CD4-positive, CD25-positive, alpha-beta regulatory T cell (primary cell): ENCODE data around the gene PATJ. TPM values are rescaled to one million over a fixed set of nuclear protein-coding genes. Genes with fewer than 3 reads are reported as not detected.
"Not testable (repeated sequence)": the region's sequence is repeated elsewhere in the genome, so short reads cannot be mapped to it uniquely, and the experiment has no call there.

Source experiments
- ATAC-seq, 2 donors: fragments of 150-1000 bp; cut with Tn5 transposase; one replicate each; pipeline ENCODE4 v1.10.0; 2021; ENCODE audit warnings: low read depth in 2 of 2, moderate number of reproducible peaks in 2 of 2, moderate library complexity in 1 of 2
- DNase-seq, 3 donors: peaks; one replicate each; pipeline versions ENCODE4 v3.0.0 to v3.0.0-alpha.2; 2012 to 2022; ENCODE audit warnings: mixed read lengths in 1 of 3
- H3K27ac ChIP-seq: one replicate; pipeline ENCODE4 v1.7.0; 2013; ENCODE audit warnings: mild to moderate bottlenecking, low read length; ENCODE audit not compliant: insufficient read depth, poor library complexity, severe bottlenecking
- H3K27me3 ChIP-seq: one replicate; pipeline ENCODE4 v1.7.0; 2013; ENCODE audit warnings: low read length; ENCODE audit not compliant: control insufficient read depth, insufficient read depth
- H3K36me3 ChIP-seq: one replicate; pipeline ENCODE4 v1.7.0; 2013; ENCODE audit warnings: mild to moderate bottlenecking, low read length, moderate library complexity; ENCODE audit not compliant: control insufficient read depth, insufficient read depth
- H3K4me1 ChIP-seq: 2 replicates; pipeline ENCODE4 v1.7.0; 2013; ENCODE audit warnings: mild to moderate bottlenecking, low read length; ENCODE audit not compliant: insufficient read depth, control insufficient read depth, poor library complexity, severe bottlenecking
- H3K4me3 ChIP-seq: one replicate; pipeline ENCODE4 v1.7.0; 2013; ENCODE audit warnings: low read depth, mild to moderate bottlenecking, low read length, moderate library complexity
- H3K9me3 ChIP-seq, 2 experiments: 1 replicate in 1 of 2; 2 replicates in 1 of 2; pipeline ENCODE4 v1.7.0; 2013; ENCODE audit warnings: low read length in 2 of 2, mild to moderate bottlenecking in 1 of 2, moderate library complexity in 1 of 2; ENCODE audit not compliant: control insufficient read depth in 2 of 2
- H3K27ac Mint-ChIP-seq, 3 donors: one replicate each; pipeline ENCODE4 v1.8.0; 2020 to 2022; ENCODE audit warnings: mild to moderate bottlenecking in 3 of 3, mixed read lengths in 3 of 3, moderate library complexity in 2 of 3
- H3K27me3 Mint-ChIP-seq: one replicate; pipeline ENCODE4 v1.8.0; 2022; ENCODE audit warnings: mild to moderate bottlenecking, mixed read lengths
- H3K36me3 Mint-ChIP-seq: one replicate; pipeline ENCODE4 v1.8.0; 2020; ENCODE audit warnings: mixed read lengths
- H3K4me1 Mint-ChIP-seq, 4 donors: one replicate each; pipeline ENCODE4 v1.8.0; 2020 to 2022; ENCODE audit warnings: mixed read lengths in 4 of 4, mild to moderate bottlenecking in 1 of 4
- H3K4me3 Mint-ChIP-seq, 4 donors: one replicate each; pipeline ENCODE4 v1.8.0; 2020 to 2022; ENCODE audit warnings: mild to moderate bottlenecking in 4 of 4, mixed read lengths in 4 of 4, moderate library complexity in 3 of 4
- H3K9me3 Mint-ChIP-seq, 7 donors: one replicate each; pipeline ENCODE4 v1.8.0; 2020 to 2022; ENCODE audit warnings: mixed read lengths in 7 of 7, mild to moderate bottlenecking in 3 of 7, moderate library complexity in 2 of 7
- polyA plus RNA-seq, 4 donors: library from polyadenylated mRNA; unstranded; fragments of 300-500 nt; fragmentation: Illumina TruSeq; gene quantifications; one replicate each; pipeline ENCODE4 v1.2.3, GENCODE V29; 2021
- total RNA-seq: library from RNA; stranded (reverse); gene quantifications from one replicate; pipeline ENCODE4 v1.2.3, GENCODE V29; 2022

The PATJ gene
- total and polyA plus RNA-seq, 5 donors from 2014 or later = 8.6 to 49.2 (median 15.9) TPM

GRCh38 chr1:61782771-61783170 is 40.5 kb downstream of the PATJ start:
- peaks cover 22% of the 10 kb centered on the region for H3K36me3 Mint-ChIP-seq
- DNase-seq (peak; percentile 34 to 91 (median 86)), ATAC-seq (peak; percentile 97 to 98)
- H3K4me3 Mint-ChIP-seq = peak overlapping the region; percentile 8 to 79 (median 76)
- H3K27ac ChIP-seq = peak overlapping the region; percentile 35
- H3K36me3 ChIP-seq = peaks cover 7% of the 10 kb centered on the region
- H3K9me3 ChIP-seq = no peaks in the 10 kb centered on the region
- no peaks in the 10 kb centered on the region for H3K9me3 Mint-ChIP-seq
- H3K4me1 Mint-ChIP-seq = peaks cover 24 to 63% (median 47%) of the 10 kb centered on the region in 4 donors
- peak overlapping the region; percentile 83 for H3K4me3 ChIP-seq
- H3K27me3 ChIP-seq = no peaks in the 10 kb centered on the region
- no peaks in the 10 kb centered on the region for H3K27me3 Mint-ChIP-seq
- peaks cover 37% of the 10 kb centered on the region for H3K4me1 ChIP-seq
- H3K27ac Mint-ChIP-seq = peak overlapping the region in 2 of 3 donors; percentile 8 to 83

GRCh38 chr1:61784726-61785125 is 42.4 kb downstream of the PATJ start:
- DNase-seq = no peak

DNA sequence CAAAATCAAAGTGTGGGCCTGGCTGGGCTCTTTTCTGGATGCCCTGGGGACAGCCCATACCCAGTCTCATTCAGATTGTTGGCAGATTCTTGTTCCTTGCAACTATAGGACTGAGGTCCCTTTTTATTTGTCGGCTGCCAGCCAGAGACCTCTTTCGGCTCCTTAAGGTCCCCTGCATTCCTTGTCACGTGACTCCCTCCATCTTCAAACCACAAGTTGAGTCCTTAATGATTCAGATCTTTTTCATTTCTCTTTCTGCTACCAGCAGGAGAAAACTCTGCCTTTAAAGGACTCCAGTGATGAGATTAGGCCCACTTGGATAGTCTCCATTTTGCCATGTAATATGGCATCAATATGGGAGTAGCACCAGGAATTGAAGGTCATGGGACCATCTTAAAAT is 48.6 kb downstream of the PATJ start:
- ATAC-seq (no peak), DNase-seq (no peak)
- Mint-ChIP-seq H3K4me1 (peaks cover 4 to 15% (median 12%) of the 10 kb centered on the region in 4 donors), H3K27ac (no peak overlapping the region), H3K9me3 (no peaks in the 10 kb centered on the region), H3K4me3 (no peak overlapping the region), H3K36me3 (peaks cover 25% of the 10 kb centered on the region), H3K27me3 (no peaks in the 10 kb centered on the region)
- Histone ChIP-seq H3K36me3 (peaks cover 7% of the 10 kb centered on the region), H3K9me3 (no peaks in the 10 kb centered on the region), H3K27me3 (no peaks in the 10 kb centered on the region), H3K4me1 (no peaks in the 10 kb centered on the region), H3K27ac (no peak overlapping the region), H3K4me3 (no peak overlapping the region)

More at GRCh38 chr1:61784726-61785125, 42.4 kb downstream of the PATJ start:
- peaks cover 37% of the 10 kb centered on the region for H3K4me1 ChIP-seq
- no peaks in the 10 kb centered on the region for H3K27me3 Mint-ChIP-seq
- H3K27me3 ChIP-seq = no peaks in the 10 kb centered on the region
- peak overlapping the region in 1 of 3 donors; percentile 2 for H3K27ac Mint-ChIP-seq
- no peaks in the 10 kb centered on the region for H3K9me3 ChIP-seq
- H3K27ac ChIP-seq = no peak overlapping the region
- H3K36me3 Mint-ChIP-seq = peaks cover 17% of the 10 kb centered on the region
- H3K36me3 ChIP-seq = peaks cover 5% of the 10 kb centered on the region
- ATAC-seq = no peak
- H3K4me3 ChIP-seq = no peak overlapping the region
- no peaks in the 10 kb centered on the region for H3K9me3 Mint-ChIP-seq
- peaks cover 20 to 58% (median 41%) of the 10 kb centered on the region in 4 donors for H3K4me1 Mint-ChIP-seq
- H3K4me3 Mint-ChIP-seq = no peak overlapping the region

DNA sequence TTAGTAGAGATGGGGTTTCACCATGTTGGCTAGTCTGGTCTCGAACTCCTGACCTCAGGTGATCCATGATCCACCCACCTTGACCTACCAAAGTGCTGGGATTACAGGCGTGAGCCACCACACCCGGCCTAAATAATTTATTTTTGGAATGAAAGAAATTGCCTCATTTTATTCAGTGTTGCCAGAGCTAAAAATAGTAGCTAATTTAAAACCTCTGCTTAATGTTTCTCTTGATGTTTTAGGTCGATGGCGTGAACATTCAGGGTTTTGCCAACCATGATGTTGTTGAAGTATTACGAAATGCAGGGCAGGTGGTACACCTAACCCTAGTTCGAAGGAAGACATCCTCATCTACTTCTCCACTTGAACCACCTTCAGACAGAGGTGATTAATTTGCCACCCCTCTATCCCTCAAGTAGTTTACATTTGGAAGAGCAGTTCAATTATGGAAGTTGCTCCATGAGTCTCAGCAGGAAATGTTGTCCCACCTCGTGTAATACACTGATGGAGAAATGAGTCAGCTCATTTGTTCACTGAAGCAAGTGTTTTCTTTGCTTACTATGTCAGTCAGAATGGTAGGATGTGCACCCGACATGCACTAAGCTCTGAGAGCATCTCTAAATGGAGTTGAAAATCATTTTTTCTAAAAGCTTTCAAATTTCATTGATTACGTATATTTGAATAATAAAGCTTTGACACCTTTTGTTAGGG is 54.9 kb downstream of the PATJ start:
- Histone ChIP-seq H3K27ac (no peak overlapping the region), H3K4me3 (no peak overlapping the region), H3K4me1 (no peaks in the 10 kb centered on the region), H3K9me3 (no peaks in the 10 kb centered on the region), H3K36me3 (peaks cover 17% of the 10 kb centered on the region), H3K27me3 (no peaks in the 10 kb centered on the region)
- Mint-ChIP-seq H3K27ac (no peak overlapping the region), H3K4me3 (no peak overlapping the region), H3K4me1 (peaks cover 4 to 12% (median 8%) of the 10 kb centered on the region in 4 donors), H3K27me3 (no peaks in the 10 kb centered on the region), H3K9me3 (peaks cover 0 to 1% (median 0%) of the 10 kb centered on the region in 7 donors), H3K36me3 (peaks cover 48% of the 10 kb centered on the region)
- no peak for ATAC-seq
- no peak for DNase-seq

GRCh38 chr1:61801047-61801446 is 58.8 kb downstream of the PATJ start:
- H3K9me3 ChIP-seq, DNase-seq, H3K9me3 Mint-ChIP-seq, H3K4me3 ChIP-seq, H3K27ac ChIP-seq, H3K27me3 ChIP-seq, H3K4me3 Mint-ChIP-seq, H3K27me3 Mint-ChIP-seq, ATAC-seq, H3K4me1 ChIP-seq: not testable (repeated sequence)
- Mint-ChIP-seq H3K27ac (peak overlapping the region in 2 of 3 donors; percentile 7 to 78), H3K36me3 (peaks cover 53% of the 10 kb centered on the region), H3K4me1 (peaks cover 0 to 10% (median 8%) of the 10 kb centered on the region in 4 donors)
- peaks cover 30% of the 10 kb centered on the region for H3K36me3 ChIP-seq

GRCh38 chr1:61807606-61808140 is 65.4 kb downstream of the PATJ start:
- Histone ChIP-seq H3K36me3 (peaks cover 19% of the 10 kb centered on the region), H3K27ac (no peak overlapping the region), H3K27me3 (no peaks in the 10 kb centered on the region), H3K4me1 (no peaks in the 10 kb centered on the region), H3K9me3 (no peaks in the 10 kb centered on the region), H3K4me3 (no peak overlapping the region)
- Mint-ChIP-seq H3K4me1 (peaks cover 0 to 2% (median 0%) of the 10 kb centered on the region in 4 donors), H3K4me3 (no peak overlapping the region), H3K27ac (no peak overlapping the region), H3K27me3 (no peaks in the 10 kb centered on the region), H3K36me3 (peaks cover 26% of the 10 kb centered on the region), H3K9me3 (no peaks in the 10 kb centered on the region)
- ATAC-seq (no peak), DNase-seq (no peak)

GRCh38 chr1:61808321-61808720 is 66.0 kb downstream of the PATJ start:
- peaks cover 0 to 2% (median 0%) of the 10 kb centered on the region in 4 donors for H3K4me1 Mint-ChIP-seq
- no peaks in the 10 kb centered on the region for H3K27me3 ChIP-seq
- H3K36me3 Mint-ChIP-seq = peaks cover 27% of the 10 kb centered on the region
- no peak overlapping the region for H3K4me3 ChIP-seq
- no peak overlapping the region for H3K4me3 Mint-ChIP-seq
- H3K27me3 Mint-ChIP-seq = no peaks in the 10 kb centered on the region
- H3K4me1 ChIP-seq = no peaks in the 10 kb centered on the region
- H3K27ac ChIP-seq = no peak overlapping the region
- H3K27ac Mint-ChIP-seq = no peak overlapping the region
- no peaks in the 10 kb centered on the region for H3K9me3 ChIP-seq
- no peaks in the 10 kb centered on the region for H3K9me3 Mint-ChIP-seq
- ATAC-seq (no peak), DNase-seq (no peak)
- peaks cover 14% of the 10 kb centered on the region for H3K36me3 ChIP-seq

GRCh38 chr1:61808968-61809367 is 66.7 kb downstream of the PATJ start:
- Histone ChIP-seq H3K36me3 (peaks cover 14% of the 10 kb centered on the region), H3K4me3 (no peak overlapping the region), H3K27me3 (no peaks in the 10 kb centered on the region), H3K4me1 (no peaks in the 10 kb centered on the region), H3K27ac (no peak overlapping the region), H3K9me3 (no peaks in the 10 kb centered on the region)
- ATAC-seq (no peak), DNase-seq (no peak)
- no peak overlapping the region for H3K27ac Mint-ChIP-seq
- no peaks in the 10 kb centered on the region for H3K27me3 Mint-ChIP-seq
- H3K4me1 Mint-ChIP-seq = peaks cover 0 to 2% (median 0%) of the 10 kb centered on the region in 4 donors
- H3K36me3 Mint-ChIP-seq = peaks cover 30% of the 10 kb centered on the region
- no peak overlapping the region for H3K4me3 Mint-ChIP-seq
- no peaks in the 10 kb centered on the region for H3K9me3 Mint-ChIP-seq
